ENCODE data around the gene PYDC1. TPM values are rescaled to one million over a fixed set of nuclear protein-coding genes. Genes with fewer than 3 reads are reported as not detected.
A peak's percentile ranks its signal among the peaks of the same experiment; 100 is the strongest.

Gene PYDC1
- polyA plus RNA-seq, 2 of the 4 experiments (the other 2 are of a cell fraction): not detected

DNA sequence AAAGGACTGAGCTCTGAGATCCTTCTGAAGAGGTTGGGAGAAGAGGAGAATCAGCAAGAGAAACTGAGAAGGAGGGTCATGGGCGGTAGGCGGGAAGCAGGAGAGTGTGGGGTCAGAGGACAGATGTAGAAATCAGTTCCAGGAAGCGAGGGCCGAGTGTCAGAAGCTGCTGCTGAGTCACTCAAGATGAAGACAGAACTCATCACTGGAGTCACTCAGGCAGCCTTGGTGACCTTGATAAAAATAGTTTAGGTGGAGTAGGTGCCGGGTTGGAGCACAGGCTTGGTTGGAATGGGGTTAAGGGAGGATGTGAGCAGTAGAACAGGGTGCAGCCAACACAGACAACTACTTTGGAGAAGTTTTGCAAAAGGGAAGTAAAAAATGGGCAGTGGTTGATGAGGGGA, 36.7 kb upstream of the PYDC1 start:
- Histone ChIP-seq H3K9me3 (no peaks in the 10 kb centered on the region), H3K4me3 (no peak overlapping the region), H3K4me1 (peaks cover 18% of the 10 kb centered on the region), H3K4me2 (peak overlapping the region; percentile 57), H3K27ac (peak overlapping the region; percentile 58 to 69)
- TF ChIP-seq CEBPB (IDR thresholded peaks at IDR 0.05) (peak in 1 of 2 experiments; percentile 32; a peak in 1 of 4 replicates), FOSL2 (IDR thresholded peaks at IDR 0.05) (no peak), FOSL2 (CRISPR knock-in tag; IDR thresholded peaks at IDR 0.05) (peak; percentile 58), MAFK (IDR thresholded peaks at IDR 0.05; ENCODE audit: partially characterized antibody) (peak; percentile 77), NFE2L2 (conservative IDR thresholded peaks at IDR 0.05; ENCODE audit: low read length) (0 out of 2 replicates have a peak, but pooled peaks have one; percentile 27), CHD2 (IDR thresholded peaks at IDR 0.05; ENCODE audit: low read length, partially characterized antibody) (no peak)
- TF ChIP-seq, protein P1, sequence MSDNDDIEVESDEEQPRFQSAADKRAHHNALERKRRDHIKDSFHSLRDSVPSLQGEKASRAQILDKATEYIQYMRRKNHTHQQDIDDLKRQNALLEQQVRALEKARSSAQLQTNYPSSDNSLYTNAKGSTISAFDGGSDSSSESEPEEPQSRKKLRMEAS (IDR thresholded peaks at IDR 0.05): 0 out of 2 replicates have a peak, but pooled peaks have one; percentile 25
- CTCF ChIA-PET: no interaction called here
- POLR2A ChIA-PET: no interaction called here
- WGBS (ENCODE audit: missing lambda C conversion rate): 10% methylated on average over 5 of the region's 5 CpGs
- DNase-seq (ENCODE audit: low read depth in 1 of 2, low spot score in 1 of 2) (peak; percentile 76 to 77), FAIRE-seq (no peak), ATAC-seq (peak; percentile 85 to 91)

DNA sequence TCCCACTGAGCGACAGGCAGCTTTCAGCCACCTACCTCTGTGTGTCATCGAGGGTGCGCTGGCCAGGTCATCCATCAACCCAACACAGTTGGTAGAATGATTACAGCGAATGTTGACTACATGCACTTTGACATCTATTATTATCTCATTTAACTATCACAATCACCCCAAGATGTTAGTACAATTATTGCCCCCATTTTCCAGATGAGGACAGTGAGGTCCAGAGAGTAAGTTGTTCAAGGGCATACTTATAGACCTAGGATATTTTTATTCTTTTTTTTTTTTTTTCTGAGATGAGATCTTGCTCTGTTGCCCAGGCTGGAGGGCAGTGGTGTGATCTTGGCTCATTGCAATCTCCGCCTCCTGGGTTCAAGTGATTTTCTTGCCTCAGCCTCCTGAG, 34.5 kb upstream of the PYDC1 start:
- ChIA-PET CTCF (interaction anchor here (0.7 kb wide), 1 partner anchor 103 kb away, joined by 3 read pairs; no protein-coding TSS in a partner anchor), POLR2A (no interaction called here)
- Histone ChIP-seq H3K4me3 (no peak overlapping the region), H3K27ac (no peak overlapping the region), H3K4me2 (no peak overlapping the region), H3K9me3 (no peaks in the 10 kb centered on the region), H3K4me1 (peaks cover 18% of the 10 kb centered on the region)
- WGBS (ENCODE audit: missing lambda C conversion rate): 95% methylated on average over 5 of the region's 5 CpGs
- FAIRE-seq (no peak), DNase-seq (ENCODE audit: low read depth in 1 of 2, low spot score in 1 of 2) (no peak), ATAC-seq (no peak)
- TF ChIP-seq, protein P2, sequence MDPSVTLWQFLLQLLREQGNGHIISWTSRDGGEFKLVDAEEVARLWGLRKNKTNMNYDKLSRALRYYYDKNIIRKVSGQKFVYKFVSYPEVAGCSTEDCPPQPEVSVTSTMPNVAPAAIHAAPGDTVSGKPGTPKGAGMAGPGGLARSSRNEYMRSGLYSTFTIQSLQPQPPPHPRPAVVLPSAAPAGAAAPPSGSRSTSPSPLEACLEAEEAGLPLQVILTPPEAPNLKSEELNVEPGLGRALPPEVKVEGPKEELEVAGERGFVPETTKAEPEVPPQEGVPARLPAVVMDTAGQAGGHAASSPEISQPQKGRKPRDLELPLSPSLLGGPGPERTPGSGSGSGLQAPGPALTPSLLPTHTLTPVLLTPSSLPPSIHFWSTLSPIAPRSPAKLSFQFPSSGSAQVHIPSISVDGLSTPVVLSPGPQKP (IDR thresholded peaks at IDR 0.05; ENCODE audit: low read depth, low read length): no peak
- TF ChIP-seq, protein P3, sequence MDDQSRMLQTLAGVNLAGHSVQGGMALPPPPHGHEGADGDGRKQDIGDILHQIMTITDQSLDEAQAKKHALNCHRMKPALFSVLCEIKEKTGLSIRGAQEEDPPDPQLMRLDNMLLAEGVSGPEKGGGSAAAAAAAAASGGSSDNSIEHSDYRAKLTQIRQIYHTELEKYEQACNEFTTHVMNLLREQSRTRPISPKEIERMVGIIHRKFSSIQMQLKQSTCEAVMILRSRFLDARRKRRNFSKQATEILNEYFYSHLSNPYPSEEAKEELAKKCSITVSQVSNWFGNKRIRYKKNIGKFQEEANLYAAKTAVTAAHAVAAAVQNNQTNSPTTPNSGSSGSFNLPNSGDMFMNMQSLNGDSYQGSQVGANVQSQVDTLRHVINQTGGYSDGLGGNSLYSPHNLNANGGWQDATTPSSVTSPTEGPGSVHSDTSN (IDR thresholded peaks at IDR 0.05): no peak
- TF ChIP-seq RNF2 (IDR thresholded peaks at IDR 0.05; ENCODE audit: borderline replicate concordance, low read depth): no peak
- TF ChIP-seq RCOR1 (IDR thresholded peaks at IDR 0.05; ENCODE audit: low read depth, low read length): no peak
- no peak for TF ChIP-seq HOXB13 (CRISPR knock-in tag; IDR thresholded peaks at IDR 0.05; ENCODE audit: low read depth)
- TF ChIP-seq, protein P4, sequence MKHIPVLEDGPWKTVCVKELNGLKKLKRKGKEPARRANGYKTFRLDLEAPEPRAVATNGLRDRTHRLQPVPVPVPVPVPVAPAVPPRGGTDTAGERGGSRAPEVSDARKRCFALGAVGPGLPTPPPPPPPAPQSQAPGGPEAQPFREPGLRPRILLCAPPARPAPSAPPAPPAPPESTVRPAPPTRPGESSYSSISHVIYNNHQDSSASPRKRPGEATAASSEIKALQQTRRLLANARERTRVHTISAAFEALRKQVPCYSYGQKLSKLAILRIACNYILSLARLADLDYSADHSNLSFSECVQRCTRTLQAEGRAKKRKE (CRISPR knock-in tag; IDR thresholded peaks at IDR 0.05; ENCODE audit: low read depth): no peak
- TF ChIP-seq, protein P5, sequence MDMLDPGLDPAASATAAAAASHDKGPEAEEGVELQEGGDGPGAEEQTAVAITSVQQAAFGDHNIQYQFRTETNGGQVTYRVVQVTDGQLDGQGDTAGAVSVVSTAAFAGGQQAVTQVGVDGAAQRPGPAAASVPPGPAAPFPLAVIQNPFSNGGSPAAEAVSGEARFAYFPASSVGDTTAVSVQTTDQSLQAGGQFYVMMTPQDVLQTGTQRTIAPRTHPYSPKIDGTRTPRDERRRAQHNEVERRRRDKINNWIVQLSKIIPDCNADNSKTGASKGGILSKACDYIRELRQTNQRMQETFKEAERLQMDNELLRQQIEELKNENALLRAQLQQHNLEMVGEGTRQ (IDR thresholded peaks at IDR 0.05): no peak
- TF ChIP-seq, protein P6, sequence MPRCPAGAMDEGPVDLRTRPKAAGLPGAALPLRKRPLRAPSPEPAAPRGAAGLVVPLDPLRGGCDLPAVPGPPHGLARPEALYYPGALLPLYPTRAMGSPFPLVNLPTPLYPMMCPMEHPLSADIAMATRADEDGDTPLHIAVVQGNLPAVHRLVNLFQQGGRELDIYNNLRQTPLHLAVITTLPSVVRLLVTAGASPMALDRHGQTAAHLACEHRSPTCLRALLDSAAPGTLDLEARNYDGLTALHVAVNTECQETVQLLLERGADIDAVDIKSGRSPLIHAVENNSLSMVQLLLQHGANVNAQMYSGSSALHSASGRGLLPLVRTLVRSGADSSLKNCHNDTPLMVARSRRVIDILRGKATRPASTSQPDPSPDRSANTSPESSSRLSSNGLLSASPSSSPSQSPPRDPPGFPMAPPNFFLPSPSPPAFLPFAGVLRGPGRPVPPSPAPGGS (IDR thresholded peaks at IDR 0.05): no peak
- TF ChIP-seq JUNB (IDR thresholded peaks at IDR 0.05): no peak
- TF ChIP-seq RARB (CRISPR knock-in tag; IDR thresholded peaks at IDR 0.05): no peak
- no peak for TF ChIP-seq POLR2A (IDR thresholded peaks at IDR 0.05; ENCODE audit: low read length)
- TF ChIP-seq ZNF302 (CRISPR knock-in tag; IDR thresholded peaks at IDR 0.05): no peak
- TF ChIP-seq CBX8 (IDR thresholded peaks at IDR 0.05): no peak
- TF ChIP-seq MYC (IDR thresholded peaks at IDR 0.05; ENCODE audit: borderline replicate concordance, low read length): no peak
